ENCODE measurements around the gene TMEM200A. TPM values are rescaled to one million over a fixed set of nuclear protein-coding genes. Genes with fewer than 3 reads are reported as not detected.

Gene TMEM200A
- total RNA-seq (2014; rRNA removed) (0.40 TPM in 1 of 2 replicates, not detected in the other), Bru-seq, nascent RNA (percentile 15 among the genes with signal in this experiment), BruChase-seq, experiment 1, labeled RNA remaining after a 6-hour chase (percentile 15 among the genes with signal in this experiment), BruChase-seq, experiment 2, labeled RNA remaining after a 2-hour chase (percentile 13 among the genes with signal in this experiment)
- long read RNA-seq = 0 reads

GRCh38 chr6:130365166-130366106 is at the start of gene TMEM200A:
TMEM200A (plus strand) TSS chr6:130366017; CDS start chr6:130440423, 74,406 bp downstream.
- BruUV-seq (replicated peaks) = no TSS peak
- Histone ChIP-seq H3K79me2 (ENCODE audit: low read length) (no peaks in the 10 kb centered on the region), H3K9ac (ENCODE audit: low read length) (no peak within 1 kb of the TSS), H3K4me2 (ENCODE audit: low read length) (peak within 1 kb of the TSS; percentile 82), H3F3A (ENCODE audit: low read length, unreplicated experiment) (no peaks in the 10 kb centered on the region), H4K20me1 (ENCODE audit: low read length) (no peaks in the 10 kb centered on the region), H2AFZ (ENCODE audit: low read length) (peak within 1 kb of the TSS; percentile 72), H3K27me3 (ENCODE audit: low read length) (peaks cover 27% of the 10 kb centered on the region), H3K9me2 (replicated peaks; ENCODE audit: low read length) (no peaks in the 10 kb centered on the region), H3K4me3 (ENCODE audit: low read length) (peak within 1 kb of the TSS; percentile 65), H3K9me3 (ENCODE audit: low read length) (no peaks in the 10 kb centered on the region), H3K27ac (ENCODE audit: low read length) (no peak within 1 kb of the TSS), H3K4me1 (ENCODE audit: insufficient read depth, low read length) (no peaks in the 10 kb centered on the region), H3K36me3 (ENCODE audit: low read depth, low read length) (no peaks in the 10 kb centered on the region)
- intact Hi-C loops (cut with micrococcal nuclease) = loop anchor here (5.0 kb wide), 1 partner anchor 332 kb away; no protein-coding TSS in a partner anchor
- TF ChIP-seq EZH2 (IDR thresholded peaks at IDR 0.05; ENCODE audit: low read length, unreplicated experiment) (no peak), CTCF (conservative IDR thresholded peaks at IDR 0.05; ENCODE audit: low read depth, low read length) (peak; percentile 60), EZH2phosphoT487 (IDR thresholded peaks at IDR 0.05; ENCODE audit: borderline replicate concordance, low read length) (no peak)
- peak; percentile 27 for DNase-seq
- peak; percentile 67 for ATAC-seq
- ChIA-PET POLR2A (ENCODE audit: unreplicated experiment) (no interaction called here), CTCF (interaction anchor here (0.6 kb wide), 1 partner anchor 300 kb away, joined by 3 read pairs; no protein-coding TSS in a partner anchor)

GRCh38 chr6:130320908-130321307 is 44.9 kb upstream of the TMEM200A start:
- no peaks in the 10 kb centered on the region for H3K9me3 ChIP-seq (ENCODE audit: low read length)
- no peak for TF ChIP-seq EZH2phosphoT487 (IDR thresholded peaks at IDR 0.05; ENCODE audit: borderline replicate concordance, low read length)
- no peak for TF ChIP-seq CTCF (conservative IDR thresholded peaks at IDR 0.05; ENCODE audit: low read depth, low read length)
- no peak for TF ChIP-seq EZH2 (IDR thresholded peaks at IDR 0.05; ENCODE audit: low read length, unreplicated experiment)
- ATAC-seq (peak; percentile 67), DNase-seq (peak; percentile 37)
- no peaks in the 10 kb centered on the region for H3K36me3 ChIP-seq (ENCODE audit: low read depth, low read length)
- no peak overlapping the region for H3K4me3 ChIP-seq (ENCODE audit: low read length)
- intact Hi-C loops (cut with micrococcal nuclease) = no loop called here
- H3K9ac ChIP-seq (ENCODE audit: low read length) = no peak overlapping the region
- no peaks in the 10 kb centered on the region for H3K9me2 ChIP-seq (replicated peaks; ENCODE audit: low read length)
- no peaks in the 10 kb centered on the region for H3K27me3 ChIP-seq (ENCODE audit: low read length)
- no peak overlapping the region for H2AFZ ChIP-seq (ENCODE audit: low read length)
- POLR2A ChIA-PET (ENCODE audit: unreplicated experiment) = no interaction called here
- no peaks in the 10 kb centered on the region for H3F3A ChIP-seq (ENCODE audit: low read length, unreplicated experiment)
- H4K20me1 ChIP-seq (ENCODE audit: low read length) = no peaks in the 10 kb centered on the region
- CTCF ChIA-PET = interaction anchor here (0.5 to 0.8 kb wide), 2 partner anchors 13 to 377 kb away, joined by 3 read pairs; no protein-coding TSS in a partner anchor
- H3K79me2 ChIP-seq (ENCODE audit: low read length) = no peaks in the 10 kb centered on the region
- H3K4me1 ChIP-seq (ENCODE audit: insufficient read depth, low read length) = peaks cover 11% of the 10 kb centered on the region; the same call in 1 of the 2 replicates
- BruUV-seq (replicated peaks) = no TSS peak
- H3K4me2 ChIP-seq (ENCODE audit: low read length) = no peak overlapping the region
- H3K27ac ChIP-seq (ENCODE audit: low read length) = no peak overlapping the region
